IMR-90 (cell line): Measurements from ENCODE around the gene HOXA5.
A peak's percentile ranks its signal among the peaks of the same experiment; 100 is the strongest.

Experiments
- BHLHE40 ChIP-seq: fragments of 150-350 bp; IDR thresholded peaks from 2 replicates; pipeline ENCODE4 v1.6.1; 2016; ENCODE audit warnings: mild to moderate bottlenecking, low read depth, low read length
- CEBPB ChIP-seq: IDR thresholded peaks from 2 replicates; pipeline ENCODE4 v1.6.1; 2012; ENCODE audit warnings: low read depth, low read length, improper control_type of control experiment
- MAFK ChIP-seq: IDR thresholded peaks from 2 replicates; pipeline ENCODE4 v1.6.1; 2012; ENCODE audit warnings: low read depth, low read length, improper control_type of control experiment
- POLR2A ChIP-seq: IDR thresholded peaks from 2 replicates; pipeline ENCODE4 v1.6.1; 2012; ENCODE audit warnings: mild to moderate bottlenecking, low read depth, low read length
- RFX5 ChIP-seq: IDR thresholded peaks from 2 replicates; pipeline ENCODE4 v1.8.0; 2012; ENCODE audit warnings: low read depth, mild to moderate bottlenecking, low read length, moderate library complexity
- SMC3 ChIP-seq: fragments of 150-350 bp; IDR thresholded peaks from 2 replicates; pipeline ENCODE4 v1.6.1; 2016; ENCODE audit warnings: low read depth, mild to moderate bottlenecking, antibody characterized with exemption, low read length, moderate library complexity
- TF ChIP-seq, protein P1 (sequence below): conservative IDR thresholded peaks from 2 replicates; pipeline ENCODE4 v1.5.1; 2012; ENCODE audit warnings: mild to moderate bottlenecking, low read depth, low read length, improper control_type of control experiment

GRCh38 chr7:27143950-27144780, 684 bp upstream of the HOXA5 start:
- TF ChIP-seq MAFK (no peak), BHLHE40 (no peak), POLR2A (peak; percentile 45; the same call in 1 of the 2 replicates), CEBPB (no peak), SMC3 (no peak), RFX5 (no peak)
- TF ChIP-seq, protein P1, sequence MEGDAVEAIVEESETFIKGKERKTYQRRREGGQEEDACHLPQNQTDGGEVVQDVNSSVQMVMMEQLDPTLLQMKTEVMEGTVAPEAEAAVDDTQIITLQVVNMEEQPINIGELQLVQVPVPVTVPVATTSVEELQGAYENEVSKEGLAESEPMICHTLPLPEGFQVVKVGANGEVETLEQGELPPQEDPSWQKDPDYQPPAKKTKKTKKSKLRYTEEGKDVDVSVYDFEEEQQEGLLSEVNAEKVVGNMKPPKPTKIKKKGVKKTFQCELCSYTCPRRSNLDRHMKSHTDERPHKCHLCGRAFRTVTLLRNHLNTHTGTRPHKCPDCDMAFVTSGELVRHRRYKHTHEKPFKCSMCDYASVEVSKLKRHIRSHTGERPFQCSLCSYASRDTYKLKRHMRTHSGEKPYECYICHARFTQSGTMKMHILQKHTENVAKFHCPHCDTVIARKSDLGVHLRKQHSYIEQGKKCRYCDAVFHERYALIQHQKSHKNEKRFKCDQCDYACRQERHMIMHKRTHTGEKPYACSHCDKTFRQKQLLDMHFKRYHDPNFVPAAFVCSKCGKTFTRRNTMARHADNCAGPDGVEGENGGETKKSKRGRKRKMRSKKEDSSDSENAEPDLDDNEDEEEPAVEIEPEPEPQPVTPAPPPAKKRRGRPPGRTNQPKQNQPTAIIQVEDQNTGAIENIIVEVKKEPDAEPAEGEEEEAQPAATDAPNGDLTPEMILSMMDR, result no peak
